Esophagus muscularis mucosa (tissue), 4 donors: ENCODE measurements around the gene APOD. TPM values are rescaled to one million over a fixed set of nuclear protein-coding genes. Genes with fewer than 3 reads are reported as not detected.

Source experiments
- DNase-seq: peaks from one replicate; pipeline ENCODE4 v3.0.0-alpha.2; 2017; ENCODE audit errors: extremely low spot score
- H3K27ac ChIP-seq, 4 donors: fragments of 200-600 bp; sonication (generic); replicated peaks in 1 of 4; 1 replicate in 3 of 4; 2 replicates in 1 of 4; pipeline ENCODE4 v1.5.1; 2016 to 2019; ENCODE audit warnings: mild to moderate bottlenecking in 1 of 4
- H3K27me3 ChIP-seq, 4 donors: fragments of 200-600 bp; sonication (generic); one replicate each; pipeline versions ENCODE4 v1.5.1 to v1.6.0; 2016 to 2019
- H3K36me3 ChIP-seq, 4 donors: fragments of 200-600 bp; sonication (generic); one replicate each; pipeline ENCODE4 v1.5.1; 2016 to 2019
- H3K4me1 ChIP-seq, 4 donors: fragments of 200-600 bp; sonication (generic); one replicate each; pipeline ENCODE4 v1.5.1; 2016 to 2019
- H3K4me3 ChIP-seq, 4 donors: fragments of 200-600 bp; sonication (generic); 1 replicate in 2 of 4; 2 replicates in 2 of 4; pipeline ENCODE4 v1.5.1; 2016 to 2019; ENCODE audit warnings: mild to moderate bottlenecking in 4 of 4, moderate library complexity in 1 of 4
- H3K9me3 ChIP-seq, 4 donors: fragments of 200-600 bp; sonication (generic); 1 replicate in 3 of 4; 2 replicates in 1 of 4; pipeline ENCODE4 v1.5.1; 2016 to 2019
- EP300 ChIP-seq: sonication (generic); formaldehyde crosslinking; IDR thresholded peaks from one replicate; pipeline ENCODE4 v1.6.1; 2017; ENCODE audit warnings: antibody characterized with exemption
- POLR2A ChIP-seq: fragments of 450-650 bp; IDR thresholded peaks from one replicate; pipeline ENCODE4 v1.6.1; 2017; ENCODE audit warnings: antibody characterized with exemption, moderate library complexity, mild to moderate bottlenecking, low read depth
- POLR2AphosphoS5 ChIP-seq, 2 donors: sonication (generic); formaldehyde crosslinking; IDR thresholded peaks; one replicate each; pipeline ENCODE4 v1.6.1; 2017; ENCODE audit warnings: antibody characterized with exemption in 2 of 2
- WGBS: methylation state at CpG from one replicate; pipeline ENCODE4 v1.1.5; 2018; 5-methylcytosine and 5-hydroxymethylcytosine counted together
- intact Hi-C: fragments of 100-400 bp; cut with DNase I; formaldehyde crosslinking; loops from one replicate; pipeline ENCODE4 v1.15.1; 2023
- total RNA-seq, 4 donors: library from RNA; depleted of rRNA; stranded (reverse); fragments of >200 nt; gene quantifications; one replicate each; pipeline versions ENCODE4 v1.1.0 to v1.2.1, GENCODE V29; 2016
- TF ChIP-seq, protein P1 (sequence below), 3 experiments: fragments of 200-600 bp in 2 of 3; fragments of 450-650 bp in 1 of 3; sonication (generic) in 2 of 3; IDR thresholded peaks; one replicate each; pipeline ENCODE4 v1.5.1; 2017 to 2019; ENCODE audit warnings: antibody characterized with exemption in 3 of 3, mild to moderate bottlenecking in 2 of 3, moderate library complexity in 1 of 3

APOD gene
- total RNA-seq, 4 donors from 2014 or later, result 355 to 591 (median 523) TPM

DNA sequence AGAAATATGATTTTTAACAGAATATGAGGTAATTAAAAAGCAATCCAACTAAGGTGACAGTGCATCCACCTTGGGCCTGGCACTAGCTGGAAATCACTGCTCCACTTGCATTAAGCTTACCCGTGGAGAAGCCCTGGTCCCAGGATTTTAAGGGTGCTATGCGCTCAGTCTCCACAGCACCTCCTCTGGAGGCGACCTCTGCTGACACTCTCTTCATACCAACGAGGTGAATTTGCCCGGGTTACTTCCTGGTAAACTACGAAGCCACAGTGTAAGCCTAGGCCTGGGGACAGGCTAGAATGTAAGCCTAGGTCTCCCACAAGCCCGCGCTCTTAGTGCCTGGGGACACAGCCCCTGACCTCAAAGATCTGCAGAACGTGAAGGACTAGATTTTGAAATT lies 793 bp downstream of the APOD start:
- no peak for DNase-seq
- WGBS, result 89% methylated on average over 9 of the region's 9 CpGs
- TF ChIP-seq POLR2A, result no peak
- TF ChIP-seq, protein P1, sequence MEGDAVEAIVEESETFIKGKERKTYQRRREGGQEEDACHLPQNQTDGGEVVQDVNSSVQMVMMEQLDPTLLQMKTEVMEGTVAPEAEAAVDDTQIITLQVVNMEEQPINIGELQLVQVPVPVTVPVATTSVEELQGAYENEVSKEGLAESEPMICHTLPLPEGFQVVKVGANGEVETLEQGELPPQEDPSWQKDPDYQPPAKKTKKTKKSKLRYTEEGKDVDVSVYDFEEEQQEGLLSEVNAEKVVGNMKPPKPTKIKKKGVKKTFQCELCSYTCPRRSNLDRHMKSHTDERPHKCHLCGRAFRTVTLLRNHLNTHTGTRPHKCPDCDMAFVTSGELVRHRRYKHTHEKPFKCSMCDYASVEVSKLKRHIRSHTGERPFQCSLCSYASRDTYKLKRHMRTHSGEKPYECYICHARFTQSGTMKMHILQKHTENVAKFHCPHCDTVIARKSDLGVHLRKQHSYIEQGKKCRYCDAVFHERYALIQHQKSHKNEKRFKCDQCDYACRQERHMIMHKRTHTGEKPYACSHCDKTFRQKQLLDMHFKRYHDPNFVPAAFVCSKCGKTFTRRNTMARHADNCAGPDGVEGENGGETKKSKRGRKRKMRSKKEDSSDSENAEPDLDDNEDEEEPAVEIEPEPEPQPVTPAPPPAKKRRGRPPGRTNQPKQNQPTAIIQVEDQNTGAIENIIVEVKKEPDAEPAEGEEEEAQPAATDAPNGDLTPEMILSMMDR (IDR thresholded peaks at IDR 0.05), result no peak
- no peak for TF ChIP-seq EP300
- TF ChIP-seq POLR2AphosphoS5 (IDR thresholded peaks at IDR 0.05), result no peak
- Histone ChIP-seq H3K27ac (no peak overlapping the region), H3K27me3 (no peaks in the 10 kb centered on the region), H3K36me3 (peaks cover 0 to 12% (median 0%) of the 10 kb centered on the region in 4 donors), H3K9me3 (no peaks in the 10 kb centered on the region), H3K4me1 (peaks cover 6 to 14% (median 11%) of the 10 kb centered on the region in 4 donors), H3K4me3 (peak overlapping the region; percentile 27 to 41 (median 32))
- intact Hi-C loops, result no loop called here

DNA sequence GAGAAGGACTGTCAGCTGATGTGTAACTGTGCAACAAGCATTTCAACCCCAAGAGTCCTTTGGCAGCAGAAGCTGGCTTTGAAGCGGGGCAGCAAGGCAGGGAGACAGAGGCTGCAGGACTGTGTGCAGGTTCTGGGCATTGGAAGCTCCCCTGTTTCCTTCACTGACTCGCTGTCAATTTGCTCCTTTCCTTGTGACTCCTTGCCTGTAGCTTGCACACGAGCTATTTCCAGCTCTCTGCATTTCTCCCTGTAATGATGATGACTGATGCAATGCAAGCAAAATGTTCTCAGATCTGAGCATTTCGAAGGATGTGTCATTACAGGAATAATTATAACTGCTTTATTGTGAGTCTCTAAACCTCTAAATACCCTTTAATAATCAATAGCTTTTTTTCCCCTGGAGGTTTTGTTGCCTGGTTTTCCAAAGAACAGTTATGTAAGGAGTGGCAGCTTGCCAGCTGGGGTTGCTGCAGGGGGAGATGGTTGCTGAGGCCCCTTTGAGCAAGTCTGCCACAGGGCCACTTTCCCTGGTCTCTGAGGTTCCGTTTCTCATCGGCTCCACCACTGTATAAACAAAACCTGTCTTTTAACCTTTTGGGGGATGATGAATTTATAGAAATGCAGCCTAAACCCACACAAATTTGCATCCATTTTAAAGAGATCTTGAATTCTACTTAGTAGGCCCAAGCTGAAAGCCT lies 2.8 kb downstream of the APOD start:
- Histone ChIP-seq H3K36me3 (peaks cover 0 to 22% (median 0%) of the 10 kb centered on the region in 4 donors), H3K4me1 (peaks cover 6 to 14% (median 11%) of the 10 kb centered on the region in 4 donors), H3K27ac (no peak overlapping the region), H3K9me3 (no peaks in the 10 kb centered on the region), H3K27me3 (no peaks in the 10 kb centered on the region), H3K4me3 (peak overlapping the region; percentile 27 to 41 (median 32))
- no peak for DNase-seq
- intact Hi-C loops, result no loop called here
- TF ChIP-seq POLR2AphosphoS5 (IDR thresholded peaks at IDR 0.05), result no peak
- WGBS, result 48% methylated on average over 6 of the region's 6 CpGs

GRCh38 chr3:195579281-195579680 lies 4.5 kb downstream of the APOD start:
- Histone ChIP-seq H3K27ac (no peak overlapping the region), H3K9me3 (no peaks in the 10 kb centered on the region), H3K36me3 (peaks cover 0 to 23% (median 0%) of the 10 kb centered on the region in 4 donors), H3K27me3 (no peaks in the 10 kb centered on the region), H3K4me1 (peaks cover 6 to 9% (median 8%) of the 10 kb centered on the region in 4 donors), H3K4me3 (no peak overlapping the region)
- DNase-seq, result no peak
- TF ChIP-seq POLR2A, result no peak
- no peak for TF ChIP-seq POLR2AphosphoS5 (IDR thresholded peaks at IDR 0.05)
- no peak for TF ChIP-seq EP300
- TF ChIP-seq, protein P1 (IDR thresholded peaks at IDR 0.05), result no peak
- WGBS, result 94% methylated on average over 12 of the region's 12 CpGs
- intact Hi-C loops, result no loop called here

DNA sequence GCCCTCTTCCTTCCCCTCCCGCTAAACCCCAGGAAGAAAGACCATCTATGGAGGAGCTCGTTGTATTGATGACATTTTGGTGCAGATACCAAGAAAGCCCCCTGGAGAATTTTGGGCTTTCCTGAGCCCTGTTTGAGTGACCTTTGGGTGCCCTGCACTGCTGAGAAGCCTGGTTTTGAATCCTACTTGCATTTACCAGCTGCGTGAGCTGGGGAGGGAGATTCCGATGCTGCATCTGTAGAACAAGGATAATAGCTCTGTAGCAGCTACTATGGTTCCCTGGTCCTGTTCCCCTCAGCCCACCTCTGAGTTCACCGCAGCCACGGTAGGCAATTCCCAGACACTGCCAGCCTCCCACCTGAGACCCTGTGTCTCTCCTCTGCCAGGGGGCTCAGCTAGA lies 5.2 kb downstream of the APOD start:
- Histone ChIP-seq H3K27me3 (no peaks in the 10 kb centered on the region), H3K27ac (no peak overlapping the region), H3K36me3 (peaks cover 0 to 27% (median 1%) of the 10 kb centered on the region in 4 donors), H3K4me1 (peaks cover 6 to 8% (median 8%) of the 10 kb centered on the region in 4 donors), H3K9me3 (no peaks in the 10 kb centered on the region), H3K4me3 (no peak overlapping the region)
- 85% methylated on average over 4 of the region's 6 CpGs for WGBS
- DNase-seq, result no peak
- intact Hi-C loops, result no loop called here
- TF ChIP-seq, protein P1 (IDR thresholded peaks at IDR 0.05), result no peak
- TF ChIP-seq POLR2AphosphoS5 (IDR thresholded peaks at IDR 0.05), result no peak
- no peak for TF ChIP-seq POLR2A
- no peak for TF ChIP-seq EP300

DNA sequence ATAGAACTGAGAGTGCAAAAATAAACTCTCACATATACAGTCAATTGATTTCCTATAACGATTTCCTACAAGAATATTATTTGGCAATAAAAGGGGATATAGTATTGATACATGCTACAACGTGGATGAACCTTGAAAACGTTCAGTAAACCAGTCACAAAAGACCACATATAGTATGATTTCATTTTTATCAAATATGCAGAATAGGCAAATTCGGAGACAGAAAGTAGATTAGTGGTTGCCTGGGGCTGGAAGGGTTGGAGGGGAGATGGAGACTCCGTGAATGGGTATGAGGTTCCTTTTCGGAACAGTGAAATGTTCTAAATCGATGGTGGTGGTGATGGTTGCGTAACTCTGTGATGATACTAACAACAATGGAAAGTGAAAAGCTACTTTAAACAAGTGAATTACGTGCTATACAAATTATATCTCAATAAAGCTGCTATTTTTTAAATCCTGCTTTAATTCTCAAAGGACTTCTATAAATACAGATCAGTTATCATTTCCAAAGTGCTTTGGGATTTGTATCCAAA lies 6.0 kb downstream of the APOD start:
- no peaks in the 10 kb centered on the region for H3K9me3 ChIP-seq
- no peaks in the 10 kb centered on the region for H3K27me3 ChIP-seq
- no peak overlapping the region for H3K27ac ChIP-seq
- peaks cover 6 to 8% (median 8%) of the 10 kb centered on the region in 4 donors for H3K4me1 ChIP-seq
- no peak for TF ChIP-seq POLR2A
- TF ChIP-seq, protein P1 (IDR thresholded peaks at IDR 0.05), result no peak
- TF ChIP-seq EP300, result no peak
- TF ChIP-seq POLR2AphosphoS5 (IDR thresholded peaks at IDR 0.05), result no peak
- WGBS, result 76% methylated on average over 9 of the region's 9 CpGs
- intact Hi-C loops, result no loop called here
- no peak overlapping the region for H3K4me3 ChIP-seq
- peaks cover 0 to 36% (median 4%) of the 10 kb centered on the region in 4 donors for H3K36me3 ChIP-seq
- DNase-seq, result no peak
